ENCODE data around the gene UBE2L5. TPM values are rescaled to one million over a fixed set of nuclear protein-coding genes. Genes with fewer than 3 reads are reported as not detected.

The UBE2L5 gene
- total RNA-seq, 1 experiment from 2014 or later, result not detected

DNA sequence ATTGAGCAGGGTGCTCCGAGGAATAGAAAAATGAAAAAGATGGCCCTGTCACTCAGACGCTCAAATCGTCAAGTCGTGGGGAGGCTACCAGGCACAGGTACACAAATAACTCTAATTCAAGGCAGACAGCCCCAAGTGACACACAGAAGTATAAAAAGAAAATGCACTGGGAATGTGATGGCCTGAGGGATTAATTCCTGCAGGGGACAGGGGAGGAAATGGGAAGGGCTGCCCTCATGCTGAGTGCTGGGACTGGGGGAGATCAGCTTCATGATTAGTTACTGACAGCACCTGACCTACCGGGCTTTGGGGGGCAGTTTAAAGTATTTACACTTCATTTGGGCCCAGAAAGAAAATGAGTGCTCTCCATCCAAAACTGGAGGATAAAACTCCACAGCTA lies 20.9 kb upstream of the UBE2L5 start:
- in situ Hi-C loops (cut with HindIII; ENCODE audit: low sequenced_read_pairs), result no loop called here

DNA sequence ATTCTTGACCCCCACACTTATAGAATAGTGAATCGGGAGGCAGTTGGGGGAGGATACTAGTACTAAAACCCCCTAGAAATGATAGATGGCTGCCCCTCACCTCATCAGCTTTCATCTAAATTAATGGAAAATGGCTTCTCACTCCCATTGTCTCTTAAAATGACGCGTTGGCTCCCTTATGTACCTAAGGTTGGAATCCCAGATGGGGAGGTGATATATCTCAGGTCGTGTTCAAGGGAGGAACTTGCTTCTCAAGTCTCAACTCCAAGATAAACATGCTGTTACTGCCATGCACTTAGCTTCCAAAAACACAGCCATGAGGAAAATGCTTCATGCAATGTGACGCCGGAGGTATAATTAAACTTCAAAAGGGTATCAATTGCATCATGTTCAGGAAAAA lies 18.8 kb upstream of the UBE2L5 start:
- no peak for DNase-seq (ENCODE audit: low spot score)
- in situ Hi-C loops (cut with HindIII; ENCODE audit: low sequenced_read_pairs), result no loop called here

More for the DNA sequence above, 20.9 kb upstream of the UBE2L5 start:
- DNase-seq (ENCODE audit: low spot score), result no peak

DNA sequence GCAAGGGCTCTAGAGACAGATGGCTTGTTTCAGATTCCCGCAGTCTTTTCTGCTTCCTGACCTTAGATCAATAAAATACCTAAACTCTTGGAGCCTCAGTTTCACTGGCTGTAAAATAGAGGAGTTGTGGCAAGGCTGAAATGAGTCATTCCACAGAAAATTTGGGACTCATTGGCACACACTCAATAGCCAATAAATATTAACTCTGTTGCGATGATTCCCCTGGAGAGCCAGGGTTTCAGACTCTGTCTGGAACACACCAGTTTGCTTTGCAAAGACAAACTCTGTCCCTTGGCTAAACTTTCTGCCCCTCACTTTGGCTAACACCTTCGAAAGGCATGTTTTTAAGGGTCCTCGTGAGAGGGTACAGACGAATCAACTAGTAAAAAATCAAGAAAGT lies 18.1 kb upstream of the UBE2L5 start:
- DNase-seq (ENCODE audit: low spot score), result no peak
- in situ Hi-C loops (cut with HindIII; ENCODE audit: low sequenced_read_pairs), result no loop called here

DNA sequence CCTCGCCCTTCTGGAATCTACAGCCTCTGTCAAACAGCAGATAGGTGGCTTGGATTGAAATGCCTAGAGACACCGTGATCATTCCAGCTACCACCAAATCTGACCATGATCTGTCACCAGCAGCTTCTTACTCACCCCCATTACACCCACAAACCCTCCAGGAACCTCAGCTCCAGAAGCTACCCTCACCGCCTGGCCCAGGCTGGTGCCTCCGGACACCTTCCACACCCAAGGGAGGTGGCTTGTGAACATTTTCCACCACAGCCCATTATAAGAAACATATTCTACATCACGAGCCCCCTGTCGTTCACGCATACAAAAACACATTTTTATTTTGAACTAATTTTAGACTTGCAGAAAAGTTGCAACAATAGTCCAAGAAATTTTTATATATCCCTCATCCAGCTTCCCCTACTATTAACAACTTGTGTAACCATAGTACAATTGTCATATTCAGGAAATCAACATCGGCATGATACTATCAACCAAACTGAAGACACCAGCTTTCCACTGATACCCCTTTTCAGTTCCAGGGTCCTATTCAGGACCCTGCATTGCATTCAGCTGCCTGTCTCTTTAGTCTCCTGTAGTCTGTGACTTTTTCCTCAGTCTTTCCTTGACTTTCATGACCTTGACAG lies 15.4 kb upstream of the UBE2L5 start:
- in situ Hi-C loops (cut with HindIII; ENCODE audit: low sequenced_read_pairs), result no loop called here
- no peak for DNase-seq (ENCODE audit: low spot score)

DNA sequence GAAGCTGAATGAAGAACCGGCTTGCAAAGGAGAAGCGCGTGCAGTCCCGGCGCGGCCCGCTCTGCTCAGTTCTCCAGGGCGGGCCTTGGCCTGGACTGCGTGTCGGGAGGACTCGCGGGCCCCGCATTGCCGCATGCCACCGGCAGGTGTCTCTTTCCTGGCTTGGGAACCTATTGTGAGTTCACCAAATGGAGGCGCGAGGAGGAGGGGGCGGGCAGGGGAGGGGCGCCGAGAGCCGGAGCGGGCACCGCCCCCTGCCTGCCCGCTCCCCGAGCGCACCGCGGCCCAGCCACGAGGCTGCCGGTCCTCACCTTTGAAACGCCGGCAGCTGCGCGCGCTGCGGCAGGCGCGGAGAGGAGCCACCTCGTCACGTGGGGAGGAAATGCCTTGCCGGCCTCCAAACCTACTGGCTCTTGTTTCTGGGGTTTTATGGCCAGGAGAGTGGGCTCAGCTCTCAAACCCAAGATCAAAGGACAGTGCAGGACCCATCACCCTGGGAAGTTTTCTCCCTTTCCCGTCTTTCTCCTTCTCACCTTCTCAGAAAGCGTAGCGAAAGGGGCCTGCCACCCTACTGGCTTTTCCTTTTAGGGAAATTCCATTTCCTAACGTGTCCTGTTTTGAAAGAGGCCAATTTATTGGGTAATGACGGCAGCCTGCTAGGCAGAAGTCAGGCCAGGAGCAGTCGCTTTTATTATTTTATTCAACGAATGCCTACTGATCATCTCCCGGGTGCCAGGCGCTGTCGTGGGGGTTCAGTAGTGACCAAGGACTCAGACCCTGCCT lies 13.8 kb upstream of the UBE2L5 start:
- in situ Hi-C loops (cut with HindIII; ENCODE audit: low sequenced_read_pairs), result no loop called here
- peak; percentile 92 for DNase-seq (ENCODE audit: low spot score)

DNA sequence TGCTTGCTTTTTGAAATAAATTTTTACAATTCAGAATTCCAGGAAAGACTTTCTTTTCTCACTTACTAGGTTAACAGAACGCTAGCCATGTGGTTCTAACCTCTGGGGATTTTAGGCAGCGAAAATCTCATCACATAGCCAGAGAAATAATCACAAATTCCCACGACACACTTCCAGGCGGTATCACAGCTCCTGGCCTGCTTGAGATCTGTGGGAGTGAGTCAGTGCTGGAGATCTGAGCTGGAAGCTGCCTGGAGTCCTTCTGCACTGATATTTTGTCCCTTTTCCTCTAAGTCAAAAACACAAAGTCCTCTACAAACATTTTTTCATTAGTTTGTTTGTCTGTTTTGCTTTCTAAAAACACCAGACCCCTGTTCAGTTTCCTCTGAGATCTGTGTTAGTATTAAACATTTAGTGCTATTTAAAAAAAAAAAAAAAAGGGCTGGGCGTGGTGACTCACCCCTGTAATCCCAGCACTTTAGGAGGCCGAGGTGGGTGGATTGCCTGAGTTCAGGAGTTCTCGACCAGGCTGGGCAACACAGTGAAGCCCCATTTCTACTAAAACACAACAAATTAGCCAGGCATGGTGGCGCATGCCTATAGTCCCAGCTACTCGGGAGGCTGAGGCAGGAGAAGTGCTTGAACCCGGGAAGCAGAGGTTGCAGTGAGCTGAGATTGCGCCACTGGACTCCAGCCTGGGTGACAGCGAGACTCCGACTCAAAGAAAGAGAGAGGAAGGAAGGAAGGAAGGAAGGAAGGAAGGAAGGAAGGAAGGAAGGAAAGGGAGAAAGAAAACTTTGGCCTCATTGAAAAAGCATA lies 12.2 kb upstream of the UBE2L5 start:
- DNase-seq (ENCODE audit: low spot score), result peak; percentile 19
- in situ Hi-C loops (cut with HindIII; ENCODE audit: low sequenced_read_pairs), result no loop called here

DNA sequence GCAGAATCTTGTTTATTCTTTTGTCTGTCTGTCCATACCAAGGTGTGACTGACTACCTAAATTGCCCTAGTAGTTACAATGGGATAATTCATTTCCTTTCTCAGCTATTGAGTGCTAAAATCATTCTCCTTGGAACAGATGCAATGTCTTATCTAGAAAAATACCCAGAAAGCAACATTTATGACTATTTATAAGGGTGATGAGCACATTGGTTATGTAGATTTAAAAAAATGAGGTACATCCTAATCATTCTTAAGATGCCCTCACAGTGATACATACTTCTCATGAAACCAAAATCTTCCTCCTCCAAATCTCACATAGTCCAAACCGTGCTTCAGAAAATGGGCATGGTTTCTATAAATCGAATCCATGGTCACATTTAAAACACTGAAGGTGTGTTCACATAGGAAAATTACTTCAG lies 11.6 kb upstream of the UBE2L5 start:
- in situ Hi-C loops (cut with HindIII; ENCODE audit: low sequenced_read_pairs), result no loop called here
- no peak for DNase-seq (ENCODE audit: low spot score)

DNA sequence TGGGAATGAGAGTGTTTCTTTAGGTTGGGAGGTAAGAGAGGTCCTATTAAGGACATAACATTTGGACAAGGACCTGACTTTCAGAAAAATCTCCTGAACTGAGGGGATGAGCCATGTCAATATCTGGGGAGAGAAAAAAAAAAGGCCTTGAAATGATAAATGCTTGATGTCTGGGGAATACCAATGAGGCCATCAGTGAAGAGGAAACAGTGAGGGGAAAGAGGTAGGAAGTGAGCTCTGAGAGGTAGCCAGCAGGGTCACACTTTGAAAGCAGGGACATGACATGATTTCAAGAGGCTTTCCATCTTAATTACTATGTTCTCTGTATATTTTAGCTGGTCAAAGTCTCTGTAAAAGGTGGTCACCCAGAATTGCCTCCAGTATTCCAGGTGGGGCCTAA lies 9.9 kb upstream of the UBE2L5 start:
- in situ Hi-C loops (cut with HindIII; ENCODE audit: low sequenced_read_pairs), result no loop called here
- DNase-seq (ENCODE audit: low spot score), result no peak

DNA sequence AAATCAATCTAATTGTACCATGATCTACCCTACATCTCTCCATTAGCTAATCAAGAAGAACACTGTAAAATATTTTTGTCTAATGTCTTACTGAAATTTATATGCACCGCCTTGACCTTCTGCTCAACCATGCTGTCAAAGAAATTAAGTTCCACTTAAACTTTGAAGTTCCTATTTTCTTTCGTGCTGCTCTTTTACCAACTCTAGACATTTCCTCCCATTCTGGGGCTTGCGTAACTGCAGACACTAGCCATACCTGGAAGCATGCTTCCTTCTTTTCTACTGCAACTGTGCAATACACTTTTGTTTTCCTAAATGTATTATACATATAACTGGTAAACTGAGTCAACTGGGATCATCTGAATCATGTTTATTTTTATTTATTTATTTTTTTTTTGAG lies 8.5 kb upstream of the UBE2L5 start:
- DNase-seq (ENCODE audit: low spot score), result no peak
- in situ Hi-C loops (cut with HindIII; ENCODE audit: low sequenced_read_pairs), result no loop called here

DNA sequence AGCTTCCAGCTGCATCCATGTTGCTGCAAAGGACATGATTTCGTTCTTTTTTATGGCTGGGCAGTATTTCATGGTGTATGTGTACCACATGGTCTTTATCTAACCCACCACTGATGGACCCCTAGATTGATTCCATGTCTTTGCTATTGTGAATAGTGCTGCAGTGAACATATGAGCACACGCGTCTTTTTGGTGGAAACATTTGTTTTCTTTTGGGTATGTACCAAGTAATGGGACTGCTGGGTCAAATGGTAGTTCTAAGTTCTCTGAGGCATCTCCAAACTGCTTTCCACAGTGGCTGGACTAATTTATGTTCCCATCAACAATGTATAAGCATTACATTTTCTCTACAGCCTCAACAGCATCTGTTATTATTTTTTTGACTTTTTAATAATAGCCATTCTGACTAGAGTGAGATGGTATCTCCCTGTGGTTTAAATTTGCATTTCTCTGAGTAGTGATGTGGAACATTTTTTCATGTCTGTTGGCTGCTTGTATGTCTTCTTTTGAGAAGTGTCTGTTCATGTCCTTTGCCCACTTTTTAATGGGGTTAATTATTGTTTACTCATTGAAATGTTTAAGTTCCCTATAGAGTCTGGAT lies 6.8 kb upstream of the UBE2L5 start:
- in situ Hi-C loops (cut with HindIII; ENCODE audit: low sequenced_read_pairs), result no loop called here

DNA sequence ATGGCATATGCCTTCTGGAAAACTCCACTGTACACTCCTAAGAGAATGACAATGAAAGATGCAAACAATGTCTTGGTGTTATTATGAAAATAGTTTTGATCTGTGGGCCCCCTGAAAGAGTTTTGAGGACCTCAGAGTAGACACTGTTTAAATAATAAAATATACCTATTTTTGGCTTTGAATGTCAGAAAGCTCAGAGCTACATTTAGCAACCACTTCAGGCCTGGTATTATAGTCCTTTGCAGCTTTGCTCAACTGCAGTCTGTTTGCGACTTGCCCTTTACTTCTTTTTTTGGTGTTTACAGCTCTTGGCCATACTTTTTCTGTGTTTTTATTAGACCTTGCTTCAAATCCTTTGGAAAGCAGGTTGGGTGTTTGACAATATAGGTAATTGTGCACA lies 5.8 kb upstream of the UBE2L5 start:
- in situ Hi-C loops (cut with HindIII; ENCODE audit: low sequenced_read_pairs), result no loop called here
- DNase-seq (ENCODE audit: low spot score), result no peak

More for the DNA sequence above, 6.8 kb upstream of the UBE2L5 start:
- DNase-seq (ENCODE audit: low spot score), result no peak

DNA sequence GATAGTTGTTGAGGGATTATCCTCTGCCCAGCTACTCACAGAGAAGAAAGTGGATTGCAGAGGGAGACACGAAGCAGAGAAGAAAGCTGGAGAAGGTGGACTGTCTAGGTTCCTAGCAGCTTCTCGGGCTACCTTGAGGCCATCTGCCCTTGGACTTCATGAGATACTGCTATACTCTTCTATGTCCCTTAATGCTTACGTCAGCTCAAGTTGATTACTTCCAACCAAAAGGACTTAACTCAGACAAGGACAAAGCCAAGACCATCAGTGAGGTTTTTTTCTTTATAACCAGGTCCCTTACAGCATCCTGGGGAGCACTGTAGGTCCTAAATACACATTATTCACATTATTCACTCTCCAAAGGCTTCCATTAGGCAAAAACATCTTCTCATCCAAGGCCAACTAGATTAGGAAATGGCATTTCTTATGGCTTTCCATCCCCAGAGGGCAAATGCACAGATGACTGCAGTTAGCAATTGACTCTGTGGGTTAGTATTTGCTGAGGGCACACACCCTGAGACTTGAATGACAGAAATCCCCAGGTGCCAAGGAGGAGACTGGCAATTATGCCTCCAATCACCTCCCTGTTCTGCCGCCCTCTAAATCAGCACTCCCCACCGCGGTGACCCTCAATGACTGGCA lies 4.1 kb upstream of the UBE2L5 start:
- no peak for DNase-seq (ENCODE audit: low spot score)
- in situ Hi-C loops (cut with HindIII; ENCODE audit: low sequenced_read_pairs), result no loop called here

DNA sequence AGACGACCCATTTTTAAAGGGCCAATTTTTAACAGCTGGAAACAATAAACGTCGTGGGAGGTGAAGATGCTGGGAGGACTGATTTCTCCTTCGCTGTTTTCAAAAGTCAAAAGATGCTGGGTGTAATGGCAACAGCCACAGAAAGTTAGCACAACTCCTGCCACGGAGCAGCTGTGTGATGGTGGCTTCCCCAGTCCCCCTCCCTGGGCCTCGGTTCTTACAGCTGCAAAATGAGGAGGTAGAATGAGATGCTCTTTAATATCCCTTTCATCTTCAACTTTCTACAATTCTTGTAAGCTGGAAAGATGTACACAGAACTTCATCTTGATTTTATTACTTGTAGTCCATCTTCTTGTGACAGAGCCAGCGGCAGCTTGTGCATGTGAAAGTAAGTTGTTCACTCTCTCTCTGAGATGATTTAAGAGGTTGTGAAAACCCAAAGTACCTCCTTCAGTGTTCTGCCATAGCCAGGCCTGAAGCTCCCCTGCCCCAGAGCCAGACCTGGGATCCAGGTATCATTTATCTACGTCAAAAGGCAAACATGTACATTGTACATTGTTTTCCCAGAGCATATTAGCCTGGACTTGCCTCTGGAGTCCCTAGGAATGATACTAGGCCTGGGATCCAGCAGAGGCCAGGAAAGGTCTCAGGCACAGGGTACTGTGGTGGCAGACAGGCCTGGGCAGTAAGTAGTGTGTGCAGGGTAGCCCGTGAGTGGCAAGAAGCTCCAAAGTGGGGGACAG lies 3.4 kb upstream of the UBE2L5 start:
- in situ Hi-C loops (cut with HindIII; ENCODE audit: low sequenced_read_pairs), result no loop called here
- DNase-seq (ENCODE audit: low spot score), result no peak

DNA sequence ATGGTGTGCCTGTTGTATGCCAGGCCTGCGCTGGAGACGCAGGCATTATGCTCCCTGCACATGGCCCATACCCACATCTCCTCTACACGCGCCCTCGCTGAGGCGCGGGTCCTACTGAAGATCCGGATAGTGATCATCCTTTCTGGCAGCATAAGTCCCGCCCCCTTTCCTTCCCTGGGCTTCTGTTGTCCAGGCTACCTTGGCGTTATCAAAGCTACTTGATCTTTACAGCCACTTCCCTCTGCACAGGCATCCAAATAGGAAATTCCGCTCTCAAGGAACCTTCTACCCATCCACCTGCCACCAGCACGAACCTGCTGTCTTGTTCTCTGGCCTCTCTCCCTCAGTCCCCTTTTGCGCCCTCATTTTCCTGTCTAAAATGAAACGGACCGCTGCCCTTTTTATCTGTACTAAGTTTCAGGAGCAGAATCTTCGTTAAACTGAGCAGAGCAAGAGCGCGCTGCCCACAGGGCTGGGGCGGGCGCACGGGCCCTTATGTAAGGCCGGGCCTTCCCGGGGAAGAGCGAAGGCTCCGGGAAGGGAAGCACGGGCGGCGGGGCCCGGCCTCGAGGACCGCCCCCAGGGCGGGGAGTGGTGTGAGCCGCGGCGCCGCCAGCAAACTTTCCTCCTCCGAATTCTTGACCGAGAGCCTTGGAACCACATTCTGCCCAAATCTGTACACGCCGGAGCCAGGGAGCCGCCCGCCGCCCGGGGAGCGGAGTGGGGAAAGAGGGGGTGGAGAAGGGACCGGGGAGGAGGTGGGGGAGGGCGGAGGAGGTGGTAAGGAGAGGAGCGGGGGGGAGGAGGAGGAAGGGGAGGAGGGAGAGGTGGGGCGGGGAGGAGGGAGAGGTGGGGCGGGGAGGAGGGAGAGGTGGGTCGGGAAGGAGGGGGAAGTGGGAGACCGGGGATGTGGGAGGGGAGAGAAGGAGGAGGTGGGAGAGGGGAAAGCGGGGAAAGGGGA lies 920 bp upstream of the UBE2L5 start:
- DNase-seq (ENCODE audit: low spot score), result peak; percentile 82
- in situ Hi-C loops (cut with HindIII; ENCODE audit: low sequenced_read_pairs), result no loop called here

DNA sequence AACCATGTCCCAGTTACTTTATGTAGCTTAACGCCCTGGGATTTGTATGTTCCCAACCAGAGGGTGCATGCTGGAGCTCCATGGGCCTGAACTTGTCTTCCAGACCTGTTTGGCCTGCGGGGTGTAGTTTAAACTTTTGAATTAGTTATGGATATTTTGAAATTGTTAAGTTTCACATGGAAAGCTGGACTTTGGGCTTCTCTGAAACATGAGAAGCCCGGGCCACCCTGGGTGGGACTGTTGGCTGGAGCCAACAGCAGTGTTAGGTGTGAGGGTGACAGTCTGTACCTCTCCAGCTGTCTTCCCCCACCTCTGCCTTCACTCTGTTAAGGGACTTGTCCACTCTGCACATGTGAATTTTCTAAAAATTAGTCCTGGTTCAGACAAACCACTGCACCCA lies 1.6 kb downstream of the UBE2L5 start:
- in situ Hi-C loops (cut with HindIII; ENCODE audit: low sequenced_read_pairs), result no loop called here
- DNase-seq (ENCODE audit: low spot score), result no peak

DNA sequence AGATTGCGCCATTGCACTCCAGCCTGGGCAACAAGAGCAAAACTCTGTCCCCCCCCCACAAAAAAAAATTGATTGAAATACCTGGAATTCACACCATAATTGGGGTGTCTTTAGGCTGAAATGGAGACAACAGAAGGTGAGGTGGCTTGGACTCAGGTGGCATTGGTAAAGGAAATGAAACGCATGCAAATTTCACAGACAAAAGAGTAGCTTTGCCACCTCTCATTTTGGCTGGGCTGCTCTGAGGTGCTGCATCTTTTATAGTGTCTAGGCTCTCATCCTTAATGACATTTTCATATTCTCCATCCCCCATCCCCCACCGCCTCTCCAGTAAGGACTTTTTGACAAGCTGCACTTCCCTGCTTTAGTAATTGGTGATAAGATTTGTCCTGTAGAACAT lies 6.9 kb downstream of the UBE2L5 start:
- DNase-seq (ENCODE audit: low spot score), result no peak
- in situ Hi-C loops (cut with HindIII; ENCODE audit: low sequenced_read_pairs), result no loop called here
